NB4 (cell line): ENCODE results near the gene TOP2A.

Experiments used
- CTCF ChIP-seq: IDR thresholded peaks from one replicate; pipeline ENCODE4 v1.5.1; 2012; ENCODE audit warnings: low read depth, low read length
- MAX ChIP-seq: IDR thresholded peaks from 2 replicates; pipeline ENCODE4 v1.6.1; 2011; ENCODE audit warnings: low read depth, low read length

- TF ChIP-seq CTCF = peak; percentile 30
- TF ChIP-seq MAX = no peak
These were observed 5.4 kb upstream of the TOP2A start for GRCh38 chr17:40422990-40423633.
